HCT116 (cell line): ENCODE measurements around the gene BLOC1S5. TPM values are rescaled to one million over a fixed set of nuclear protein-coding genes. Genes with fewer than 3 reads are reported as not detected.

Source experiments
- ATAC-seq: fragments of 200-7000 bp; cut with Tn5 transposase; 2 replicates; pipeline ENCODE4 v1.9.1; 2020; ENCODE audit warnings: mild to moderate bottlenecking, moderate library complexity
- BruUV-seq: library from RNA; stranded (reverse); fragments of 400-500 nt; replicated peaks from 2 replicates; lab custom pipeline; 2021; lab: Mats Ljungman, UMichigan
- CTCF ChIA-PET: fragments of 300-600 bp; sonication (Branson Sonifier 250); formaldehyde crosslinking; loops from one replicate; lab custom pipeline; 2021; ENCODE audit warnings: antibody characterized with exemption; lab: Charles Lee
- POLR2A ChIA-PET: fragments of 300-600, 350-600 bp; sonication (Branson Sonifier 250); formaldehyde crosslinking; loops from one replicate; lab custom pipeline; 2021; ENCODE audit warnings: antibody characterized with exemption; lab: Charles Lee
- RAD21 ChIA-PET, 2 experiments: fragments of 300-600 bp; sonication (Branson Sonifier 250); formaldehyde crosslinking; loops; one replicate each; lab custom pipeline; 2023; ENCODE audit warnings: low total read pairs in 2 of 2; ENCODE audit not compliant: uncharacterized antibody in 2 of 2, unreplicated experiment in 2 of 2, low non-redundant PET in 1 of 2; lab: Charles Lee
- DNase-seq: peaks from one replicate; pipeline ENCODE4 v3.0.0-alpha.2; 2010; ENCODE audit warnings: low read depth, low spot score
- H2AFZ ChIP-seq: fragments of 200-600 bp; shearing (Covaris generic), sonication (generic); 2 replicates; pipeline ENCODE4 v1.6.1; 2017; ENCODE audit warnings: low read depth, mixed run types, mixed read lengths, antibody characterized with exemption, low read length; ENCODE audit not compliant: poor library complexity, severe bottlenecking
- H3K27ac ChIP-seq: 2 replicates; pipeline ENCODE4 v1.5.1; 2012; ENCODE audit warnings: low read depth, low read length
- H3K27me3 ChIP-seq: fragments of 200-600 bp; sonication (generic); 2 replicates; pipeline ENCODE4 v1.6.1; 2016; ENCODE audit warnings: mixed run types, low read length, mixed read lengths; ENCODE audit not compliant: insufficient read depth
- H3K36me3 ChIP-seq, 2 experiments: fragments of 200-500 bp in 1 of 2; fragments of 200-600 bp in 1 of 2; sonication (Bioruptor generic) in 1 of 2; sonication (generic) in 1 of 2; 2 replicates each; pipeline versions ENCODE4 v1.5.1 to v1.6.1; 2014 to 2016; ENCODE audit warnings: low read length in 2 of 2, inconsistent platforms in 1 of 2, mixed read lengths in 1 of 2, mixed run types in 1 of 2; ENCODE audit not compliant: insufficient read depth in 2 of 2, control insufficient read depth in 1 of 2
- H3K4me1 ChIP-seq, 2 experiments: fragments of 200-600 bp in 1 of 2; sonication (generic) in 1 of 2; 2 replicates each; pipeline versions ENCODE4 v1.5.1 to v1.6.1; 2012 to 2017; ENCODE audit warnings: low read length in 2 of 2, inconsistent platforms in 1 of 2, mild to moderate bottlenecking in 1 of 2, mixed read lengths in 1 of 2, mixed run types in 1 of 2, moderate library complexity in 1 of 2; ENCODE audit not compliant: insufficient read depth in 2 of 2, control insufficient read depth in 1 of 2
- H3K4me2 ChIP-seq: fragments of 200-600 bp; sonication (generic); 2 replicates; pipeline ENCODE4 v1.6.1; 2017; ENCODE audit warnings: mixed run types, low read length, mixed read lengths
- H3K4me3 ChIP-seq, 2 experiments: fragments of 200-600 bp in 1 of 2; sonication (generic) in 1 of 2; replicated peaks in 1 of 2; 2 replicates each; pipeline ENCODE4 v1.5.1; 2011 to 2016; ENCODE audit warnings: low read length in 2 of 2, control low read depth in 1 of 2, low read depth in 1 of 2, mild to moderate bottlenecking in 1 of 2, mixed read lengths in 1 of 2, mixed run types in 1 of 2
- H3K79me2 ChIP-seq: fragments of 200-600 bp; sonication (generic); 2 replicates; pipeline ENCODE4 v1.6.1; 2017; ENCODE audit warnings: mild to moderate bottlenecking, mixed run types, low read length, moderate library complexity, mixed read lengths; ENCODE audit not compliant: insufficient read depth
- H3K9ac ChIP-seq: fragments of 200-600 bp; sonication (generic); 2 replicates; pipeline ENCODE4 v1.6.1; 2016; ENCODE audit warnings: low read length, mixed read lengths
- H3K9me2 ChIP-seq: fragments of 200-600 bp; sonication (generic), shearing (Covaris generic); 2 replicates; pipeline ENCODE4 v1.6.1; 2017; ENCODE audit warnings: mixed run types, mild to moderate bottlenecking, moderate library complexity; ENCODE audit not compliant: insufficient read depth
- H3K9me3 ChIP-seq, 2 experiments: fragments of 200-500 bp in 1 of 2; fragments of 200-600 bp in 1 of 2; sonication (Bioruptor generic) in 1 of 2; sonication (generic) in 1 of 2; 2 replicates each; pipeline ENCODE4 v1.6.1; 2014 to 2017; ENCODE audit warnings: low read length in 2 of 2, mixed read lengths in 2 of 2, inconsistent platforms in 1 of 2, low read depth in 1 of 2, mild to moderate bottlenecking in 1 of 2, mixed run types in 1 of 2, moderate library complexity in 1 of 2; ENCODE audit not compliant: control insufficient read depth in 1 of 2, insufficient read depth in 1 of 2
- H4K20me1 ChIP-seq: fragments of 200-600 bp; sonication (generic), shearing (Covaris generic); 2 replicates; pipeline ENCODE4 v1.6.1; 2017; ENCODE audit warnings: mixed run types, mild to moderate bottlenecking, moderate library complexity; ENCODE audit not compliant: insufficient read depth
- EGR1 ChIP-seq: IDR thresholded peaks from 2 replicates; pipeline ENCODE4 v1.6.1; 2012; ENCODE audit warnings: low read depth
- ELF1 ChIP-seq: IDR thresholded peaks from 2 replicates; pipeline ENCODE4 v1.6.1; 2012; ENCODE audit warnings: low read depth, borderline replicate concordance
- EZH2 ChIP-seq: fragments of 200-600 bp; sonication (generic); IDR thresholded peaks from 2 replicates; pipeline ENCODE4 v1.6.1; 2017; ENCODE audit warnings: antibody characterized with exemption, mixed run types
- FOSL1 ChIP-seq: IDR thresholded peaks from 2 replicates; pipeline ENCODE4 v1.6.1; 2012; ENCODE audit warnings: low read depth
- JUND ChIP-seq: IDR thresholded peaks from 2 replicates; pipeline ENCODE4 v1.6.1; 2012
- POLR2A ChIP-seq: IDR thresholded peaks from 2 replicates; pipeline ENCODE4 v1.7.0; 2011; ENCODE audit warnings: borderline replicate concordance; ENCODE audit not compliant: insufficient read depth, insufficient read length; ENCODE audit errors: extremely low read depth
- POLR2AphosphoS5 ChIP-seq: IDR thresholded peaks from 2 replicates; pipeline ENCODE4 v1.6.1; 2011; ENCODE audit warnings: mild to moderate bottlenecking, low read depth, low read length, moderate library complexity
- SIN3A ChIP-seq: IDR thresholded peaks from 2 replicates; pipeline ENCODE4 v1.6.1; 2012; ENCODE audit warnings: low read depth
- SP1 ChIP-seq: IDR thresholded peaks from 2 replicates; pipeline ENCODE4 v1.6.1; 2012; ENCODE audit warnings: low read depth
- SRF ChIP-seq: IDR thresholded peaks from 2 replicates; pipeline ENCODE4 v1.6.1; 2012; ENCODE audit warnings: low read depth
- TCF7L2 ChIP-seq: IDR thresholded peaks from 2 replicates; pipeline ENCODE4 v1.7.0; 2011; ENCODE audit warnings: borderline replicate concordance, inconsistent platforms; ENCODE audit not compliant: insufficient read depth, insufficient read length; ENCODE audit errors: extremely low read depth
- YY1 ChIP-seq: IDR thresholded peaks from 2 replicates; pipeline ENCODE4 v1.6.1; 2011; ENCODE audit warnings: low read length, low read depth, moderate library complexity, mild to moderate bottlenecking; ENCODE audit not compliant: insufficient replicate concordance; ENCODE audit errors: extremely low read depth
- ZFX ChIP-seq: fragments of 450-650 bp; IDR thresholded peaks from 2 replicates; pipeline ENCODE4 v1.6.1; 2017
- ZNF274 ChIP-seq: fragments of 200-500 bp; sonication (Bioruptor generic); IDR thresholded peaks from 2 replicates; pipeline ENCODE4 v1.6.1; 2014; ENCODE audit warnings: mild to moderate bottlenecking, low read depth, low read length, inconsistent platforms
- intact Hi-C: fragments of 100-400 bp; cut with micrococcal nuclease; formaldehyde crosslinking; loops from 2 replicates; pipeline ENCODE4 v1.10.0; 2022
- total RNA-seq: library from RNA; stranded (reverse); gene quantifications from one replicate; pipeline ENCODE4 v1.2.1, GENCODE V29; 2021; ENCODE audit not compliant: unreplicated experiment
- TF ChIP-seq, protein P1 (sequence below): IDR thresholded peaks from 2 replicates; pipeline ENCODE4 v1.6.1; 2012
- TF ChIP-seq, protein P2 (sequence below): IDR thresholded peaks from 2 replicates; pipeline ENCODE4 v1.6.1; 2012

Gene BLOC1S5
- total RNA-seq, 1 experiment from 2014 or later, result 12.0 TPM

DNA sequence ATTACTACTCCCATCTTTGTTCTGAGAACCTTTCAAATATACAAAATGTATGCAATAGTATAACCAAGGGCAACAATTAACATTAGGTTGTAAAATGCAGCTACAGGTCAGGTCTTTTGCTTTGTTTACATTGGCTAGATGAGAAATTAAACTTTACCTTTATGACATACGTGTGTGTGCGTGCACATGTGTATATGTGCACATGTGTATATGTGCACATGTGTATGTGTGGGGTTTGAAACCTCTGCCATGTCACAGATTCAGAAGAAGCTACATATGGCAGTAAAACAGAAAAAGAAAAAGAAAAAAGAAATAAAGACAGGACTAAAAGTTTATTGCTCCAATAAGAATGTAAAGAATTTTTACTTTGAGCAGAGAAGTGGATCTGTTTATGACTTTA, 40.6 kb downstream of the BLOC1S5 start:
- RAD21 ChIA-PET, result no interaction called here
- no peaks in the 10 kb centered on the region; the same call in 1 of the 2 replicates for H3K79me2 ChIP-seq
- intact Hi-C loops, result no loop called here
- no peaks in the 10 kb centered on the region for H3K9me2 ChIP-seq
- CTCF ChIA-PET, result interaction anchor here (1.2 kb wide), 1 partner anchor 18 kb away, joined by 3 read pairs; no protein-coding TSS in a partner anchor
- no peaks in the 10 kb centered on the region for H3K27me3 ChIP-seq
- no peak overlapping the region for H3K4me3 ChIP-seq
- no TSS peak for BruUV-seq
- H3K36me3 ChIP-seq, result no peaks in the 10 kb centered on the region
- no peak for ATAC-seq
- TF ChIP-seq, protein P1, sequence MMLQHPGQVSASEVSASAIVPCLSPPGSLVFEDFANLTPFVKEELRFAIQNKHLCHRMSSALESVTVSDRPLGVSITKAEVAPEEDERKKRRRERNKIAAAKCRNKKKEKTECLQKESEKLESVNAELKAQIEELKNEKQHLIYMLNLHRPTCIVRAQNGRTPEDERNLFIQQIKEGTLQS, result no peak
- no peak for TF ChIP-seq JUND
- no peak for TF ChIP-seq SIN3A
- TF ChIP-seq YY1, result no peak
- TF ChIP-seq FOSL1, result no peak
- TF ChIP-seq ZNF274, result no peak
- TF ChIP-seq ELF1, result no peak
- TF ChIP-seq EGR1, result no peak
- no peak for TF ChIP-seq POLR2AphosphoS5
- TF ChIP-seq SP1, result no peak
- TF ChIP-seq, protein P2, sequence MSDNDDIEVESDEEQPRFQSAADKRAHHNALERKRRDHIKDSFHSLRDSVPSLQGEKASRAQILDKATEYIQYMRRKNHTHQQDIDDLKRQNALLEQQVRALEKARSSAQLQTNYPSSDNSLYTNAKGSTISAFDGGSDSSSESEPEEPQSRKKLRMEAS, result no peak
- no peak for TF ChIP-seq TCF7L2
- TF ChIP-seq EZH2, result no peak
- no peak for TF ChIP-seq ZFX
- no peak for TF ChIP-seq SRF
- no peak for TF ChIP-seq POLR2A
- TF ChIP-seq, all 23 proteins: peak for 0
- H3K4me2 ChIP-seq, result no peak overlapping the region
- H4K20me1 ChIP-seq, result no peaks in the 10 kb centered on the region; the same call in 1 of the 2 replicates
- H3K9ac ChIP-seq, result no peak overlapping the region
- H2AFZ ChIP-seq, result no peak overlapping the region
- POLR2A ChIA-PET, result interaction anchor here (0.7 kb wide), 1 partner anchor 53 kb away, joined by 3 read pairs; no protein-coding TSS in a partner anchor
- H3K27ac ChIP-seq, result no peak overlapping the region
- H3K9me3 ChIP-seq, result no peaks in the 10 kb centered on the region
- H3K4me1 ChIP-seq, result no peaks in the 10 kb centered on the region
- no peak for DNase-seq
